Astrocyte (in vitro differentiated cells and primary cell): ENCODE measurements around the gene TMEM200C. TPM values are rescaled to one million over a fixed set of nuclear protein-coding genes. Genes with fewer than 3 reads are reported as not detected.
A peak's percentile ranks its signal among the peaks of the same experiment; 100 is the strongest.

Experiments used
- DNase-seq: peaks from one replicate; pipeline ENCODE4 v3.0.0-alpha.2; 2010; ENCODE audit warnings: low read depth
- FAIRE-seq: peaks from 2 replicates; lab custom pipeline; 2011; peaks lifted over from hg19 to GRCh38; lab: Jason Lieb, UNC
- H2AFZ ChIP-seq: 2 replicates; pipeline ENCODE4 v1.6.0; 2012; ENCODE audit warnings: low read depth, low read length, inconsistent platforms
- H3K27ac ChIP-seq: 2 replicates; pipeline ENCODE4 v1.5.1; 2011; ENCODE audit warnings: low read depth, low read length, inconsistent platforms
- H3K27me3 ChIP-seq: 2 replicates; pipeline ENCODE4 v1.6.0; 2011; ENCODE audit warnings: low read length, inconsistent platforms; ENCODE audit not compliant: insufficient read depth
- H3K36me3 ChIP-seq: 2 replicates; pipeline ENCODE4 v1.5.1; 2011; ENCODE audit warnings: low read length, inconsistent platforms; ENCODE audit not compliant: insufficient read depth
- H3K4me1 ChIP-seq: 2 replicates; pipeline ENCODE4 v1.5.1; 2011; ENCODE audit warnings: low read length, inconsistent platforms; ENCODE audit not compliant: insufficient read depth
- H3K4me2 ChIP-seq: 2 replicates; pipeline ENCODE4 v1.6.0; 2012; ENCODE audit warnings: low read length, inconsistent platforms
- H3K4me3 ChIP-seq: 2 replicates; pipeline ENCODE4 v1.5.1; 2011; ENCODE audit warnings: low read depth, mild to moderate bottlenecking, low read length, inconsistent platforms; ENCODE audit not compliant: insufficient read depth
- H3K79me2 ChIP-seq: 2 replicates; pipeline ENCODE4 v1.6.0; 2012; ENCODE audit warnings: mild to moderate bottlenecking, low read length, inconsistent platforms; ENCODE audit not compliant: insufficient read depth
- H3K9ac ChIP-seq: 2 replicates; pipeline ENCODE4 v1.6.0; 2012; ENCODE audit warnings: mild to moderate bottlenecking, low read length, inconsistent platforms
- H3K9me3 ChIP-seq: 2 replicates; pipeline ENCODE4 v1.5.1; 2012; ENCODE audit warnings: low read depth, mild to moderate bottlenecking, low read length, inconsistent platforms; ENCODE audit not compliant: insufficient read depth
- H4K20me1 ChIP-seq: 2 replicates; pipeline ENCODE4 v1.6.0; 2012; ENCODE audit warnings: low read length, inconsistent platforms; ENCODE audit not compliant: insufficient read depth
- H3K27ac Mint-ChIP-seq: one replicate; pipeline ENCODE4 v1.8.0; 2021; ENCODE audit warnings: mild to moderate bottlenecking, mixed read lengths; ENCODE audit not compliant: unreplicated experiment
- H3K27me3 Mint-ChIP-seq: one replicate; pipeline ENCODE4 v1.8.0; 2021; ENCODE audit warnings: low read depth, mixed read lengths; ENCODE audit not compliant: unreplicated experiment
- H3K36me3 Mint-ChIP-seq: one replicate; pipeline ENCODE4 v1.8.0; 2021; ENCODE audit warnings: low read depth, mixed read lengths; ENCODE audit not compliant: unreplicated experiment
- H3K4me1 Mint-ChIP-seq: one replicate; pipeline ENCODE4 v1.8.0; 2021; ENCODE audit warnings: low read depth, mixed read lengths; ENCODE audit not compliant: unreplicated experiment
- H3K4me3 Mint-ChIP-seq: one replicate; pipeline ENCODE4 v1.8.0; 2021; ENCODE audit warnings: mild to moderate bottlenecking, moderate library complexity, mixed read lengths; ENCODE audit not compliant: unreplicated experiment
- H3K9me3 Mint-ChIP-seq: one replicate; pipeline ENCODE4 v1.8.0; 2021; ENCODE audit warnings: mild to moderate bottlenecking, mixed read lengths; ENCODE audit not compliant: unreplicated experiment
- EZH2 ChIP-seq: IDR thresholded peaks from 2 replicates; pipeline ENCODE4 v1.6.1; 2012; ENCODE audit warnings: mild to moderate bottlenecking, low read length, inconsistent platforms; ENCODE audit not compliant: insufficient read depth
- total RNA-seq: library from RNA; stranded (reverse); gene quantifications from 2 replicates; pipeline ENCODE4 v1.2.1, GENCODE V29; 2021
- TF ChIP-seq, protein P1 (sequence below): IDR thresholded peaks from 2 replicates; pipeline ENCODE4 v1.5.1; 2011; ENCODE audit warnings: low read depth, mild to moderate bottlenecking, inconsistent platforms, low read length, moderate library complexity; ENCODE audit not compliant: insufficient read depth

Gene TMEM200C
- total RNA-seq, 1 donor from 2014 or later: 11.3 TPM

DNA sequence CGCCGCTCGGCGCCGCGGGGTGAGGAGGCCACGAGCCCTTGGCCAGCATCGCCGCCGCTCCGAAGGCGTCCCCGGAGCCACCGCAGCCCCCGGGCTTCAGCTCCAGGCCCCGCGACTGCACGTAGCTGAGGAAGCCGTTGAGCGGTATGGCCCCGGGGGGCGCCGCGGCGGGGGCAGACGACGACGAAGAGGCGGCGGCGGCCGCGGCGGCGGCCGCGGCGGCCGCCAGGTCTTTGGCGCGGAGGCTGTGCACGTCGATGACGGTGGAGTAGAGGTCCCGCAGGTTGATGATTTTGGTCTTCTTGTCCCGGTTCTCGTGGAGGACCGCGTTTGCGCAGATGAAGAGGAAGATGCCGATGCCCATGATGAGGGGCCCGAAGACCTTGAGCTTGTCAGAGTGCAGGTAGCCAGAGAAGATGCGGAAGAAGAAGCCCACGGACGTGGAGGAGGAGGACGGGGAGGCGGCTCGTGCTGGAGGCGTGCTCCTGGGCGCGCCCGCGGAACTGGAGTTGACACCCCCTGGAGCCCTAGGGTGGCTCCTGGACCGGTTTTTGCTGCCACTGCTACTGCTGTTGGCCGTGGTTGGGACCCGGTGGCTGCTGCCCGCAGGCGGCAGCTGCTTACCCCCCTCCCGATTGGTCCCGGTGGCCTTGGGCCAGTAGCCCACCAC lies 4.0 kb downstream of the TMEM200C start:
- no peak overlapping the region for H3K4me3 Mint-ChIP-seq
- peak overlapping the region; percentile 87 for H3K4me2 ChIP-seq
- H3K9me3 Mint-ChIP-seq: no peaks in the 10 kb centered on the region
- H3K4me1 ChIP-seq: peaks cover 5% of the 10 kb centered on the region
- TF ChIP-seq EZH2: no peak
- TF ChIP-seq, protein P1, sequence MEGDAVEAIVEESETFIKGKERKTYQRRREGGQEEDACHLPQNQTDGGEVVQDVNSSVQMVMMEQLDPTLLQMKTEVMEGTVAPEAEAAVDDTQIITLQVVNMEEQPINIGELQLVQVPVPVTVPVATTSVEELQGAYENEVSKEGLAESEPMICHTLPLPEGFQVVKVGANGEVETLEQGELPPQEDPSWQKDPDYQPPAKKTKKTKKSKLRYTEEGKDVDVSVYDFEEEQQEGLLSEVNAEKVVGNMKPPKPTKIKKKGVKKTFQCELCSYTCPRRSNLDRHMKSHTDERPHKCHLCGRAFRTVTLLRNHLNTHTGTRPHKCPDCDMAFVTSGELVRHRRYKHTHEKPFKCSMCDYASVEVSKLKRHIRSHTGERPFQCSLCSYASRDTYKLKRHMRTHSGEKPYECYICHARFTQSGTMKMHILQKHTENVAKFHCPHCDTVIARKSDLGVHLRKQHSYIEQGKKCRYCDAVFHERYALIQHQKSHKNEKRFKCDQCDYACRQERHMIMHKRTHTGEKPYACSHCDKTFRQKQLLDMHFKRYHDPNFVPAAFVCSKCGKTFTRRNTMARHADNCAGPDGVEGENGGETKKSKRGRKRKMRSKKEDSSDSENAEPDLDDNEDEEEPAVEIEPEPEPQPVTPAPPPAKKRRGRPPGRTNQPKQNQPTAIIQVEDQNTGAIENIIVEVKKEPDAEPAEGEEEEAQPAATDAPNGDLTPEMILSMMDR: no peak
- H3K27me3 ChIP-seq: peaks cover 14% of the 10 kb centered on the region
- H3K79me2 ChIP-seq: peaks cover 10% of the 10 kb centered on the region
- DNase-seq: no peak
- peak overlapping the region; percentile 50 for H3K4me3 ChIP-seq
- peaks cover 6% of the 10 kb centered on the region for H3K36me3 Mint-ChIP-seq
- H3K4me1 Mint-ChIP-seq: peaks cover 17% of the 10 kb centered on the region
- no peak overlapping the region for H3K27ac ChIP-seq
- no peak overlapping the region for H3K9ac ChIP-seq
- H3K9me3 ChIP-seq: no peaks in the 10 kb centered on the region
- H4K20me1 ChIP-seq: no peaks in the 10 kb centered on the region
- H3K36me3 ChIP-seq: no peaks in the 10 kb centered on the region
- peaks cover 5% of the 10 kb centered on the region for H3K27me3 Mint-ChIP-seq
- no peak overlapping the region for H3K27ac Mint-ChIP-seq
- FAIRE-seq: no peak
- peak overlapping the region; percentile 88 for H2AFZ ChIP-seq

DNA sequence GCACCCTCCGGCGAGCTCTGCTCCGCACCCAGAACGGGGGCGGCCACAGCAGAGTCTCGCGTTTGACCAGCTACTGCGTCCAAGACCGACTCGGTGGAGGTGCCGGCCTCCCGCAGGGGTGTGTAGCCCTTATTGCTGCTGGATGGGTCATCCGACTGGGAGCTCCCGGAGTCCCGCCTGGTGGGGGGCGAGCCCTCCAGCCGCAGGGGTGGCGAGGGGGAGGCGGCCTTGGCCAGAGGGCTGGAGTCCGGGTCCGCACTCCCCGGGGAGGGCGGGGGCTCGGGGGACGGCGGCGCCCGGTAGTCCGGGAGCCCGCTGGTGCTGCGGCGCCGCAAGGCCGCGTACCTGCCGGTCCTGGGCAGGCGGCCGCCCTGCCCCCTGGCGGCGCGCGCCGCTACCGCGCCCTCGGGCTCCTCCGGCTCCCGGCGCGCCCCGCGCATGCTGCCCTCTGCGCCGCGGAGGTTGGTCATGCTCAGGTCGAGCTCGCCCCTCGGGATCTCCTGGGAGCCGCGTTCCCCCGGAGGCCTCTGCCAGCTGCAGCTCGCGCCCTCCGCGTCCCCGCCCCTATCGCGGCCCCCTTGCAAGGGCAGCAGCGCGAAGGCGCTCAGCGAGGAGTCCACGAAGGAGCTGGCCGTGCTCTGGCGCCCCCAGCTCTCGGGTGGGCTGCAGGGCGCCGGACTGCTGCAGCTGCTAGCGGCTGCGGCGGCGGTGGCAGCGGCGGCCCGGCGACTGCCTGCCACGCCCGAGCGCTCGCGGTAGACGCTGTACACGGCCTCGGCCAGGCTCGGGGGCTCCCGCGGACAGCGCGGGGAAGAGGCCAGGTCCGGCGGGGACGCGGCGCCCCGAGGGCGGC lies 4.8 kb downstream of the TMEM200C start:
- Histone ChIP-seq H3K27ac (no peak overlapping the region), H3K4me2 (peak overlapping the region; percentile 87), H3K36me3 (no peaks in the 10 kb centered on the region), H3K4me1 (peaks cover 5% of the 10 kb centered on the region), H3K9me3 (no peaks in the 10 kb centered on the region), H3K4me3 (peak overlapping the region; percentile 50), H2AFZ (peak overlapping the region; percentile 88), H3K9ac (peak overlapping the region; percentile 33), H3K27me3 (peaks cover 14% of the 10 kb centered on the region), H4K20me1 (no peaks in the 10 kb centered on the region), H3K79me2 (peaks cover 10% of the 10 kb centered on the region)
- peaks cover 5% of the 10 kb centered on the region for H3K27me3 Mint-ChIP-seq
- H3K27ac Mint-ChIP-seq: no peak overlapping the region
- peak overlapping the region; percentile 45 for H3K4me3 Mint-ChIP-seq
- TF ChIP-seq, protein P1: peak; percentile 29
- peak; percentile 60 for TF ChIP-seq EZH2
- H3K9me3 Mint-ChIP-seq: no peaks in the 10 kb centered on the region
- peaks cover 16% of the 10 kb centered on the region for H3K4me1 Mint-ChIP-seq
- DNase-seq (peak; percentile 12), FAIRE-seq (no peak)
- H3K36me3 Mint-ChIP-seq: peaks cover 6% of the 10 kb centered on the region
